OCI-M2 (cell line): ENCODE measurements around the gene SFI1.
A peak's percentile ranks its signal among the peaks of the same experiment; 100 is the strongest.
"Not testable (repeated sequence)": the region's sequence is repeated elsewhere in the genome, so short reads cannot be mapped to it uniquely, and the experiment has no call there.

Source experiments
- DNase-seq: peaks from one replicate; lab custom pipeline; 2025; ENCODE audit not compliant: unreplicated experiment; lab: John Stamatoyannopoulos, UW

The SFI1 gene

GRCh38 chr22:31635638-31636306 is 139.4 kb downstream of the SFI1 start:
- no peak for DNase-seq

GRCh38 chr22:31637447-31637890 is 141.1 kb downstream of the SFI1 start:
- no peak for DNase-seq

- no peak for DNase-seq
Measured at GRCh38 chr22:31637891-31638618, 141.7 kb downstream of the SFI1 start.

GRCh38 chr22:31639436-31640039 is 143.2 kb downstream of the SFI1 start:
- no peak for DNase-seq

- DNase-seq: no peak
Measured at GRCh38 chr22:31646186-31647019, 150.1 kb downstream of the SFI1 start.

GRCh38 chr22:31647066-31647465 is 150.7 kb downstream of the SFI1 start:
- DNase-seq: no peak

GRCh38 chr22:31647523-31648320 is 151.4 kb downstream of the SFI1 start:
- DNase-seq: no peak

GRCh38 chr22:31650391-31650790 is 154.1 kb downstream of the SFI1 start:
- no peak for DNase-seq

GRCh38 chr22:31651664-31652063 is 155.3 kb downstream of the SFI1 start:
- no peak for DNase-seq

GRCh38 chr22:31652088-31652487 is 155.8 kb downstream of the SFI1 start:
- no peak for DNase-seq

GRCh38 chr22:31652911-31653684 is 156.8 kb downstream of the SFI1 start:
- DNase-seq: no peak

GRCh38 chr22:31653944-31654343 is 157.6 kb downstream of the SFI1 start:
- no peak for DNase-seq

GRCh38 chr22:31654408-31654807 is 158.1 kb downstream of the SFI1 start:
- no peak for DNase-seq

GRCh38 chr22:31659246-31659645 is 162.9 kb downstream of the SFI1 start:
- DNase-seq: no peak

GRCh38 chr22:31660860-31661341 is 164.6 kb downstream of the SFI1 start:
- not testable (repeated sequence) for DNase-seq

- DNase-seq: peak; percentile 81
Measured at GRCh38 chr22:31661851-31662667, 165.7 kb downstream of the SFI1 start, which contains the start of gene PISD. Gene PISD, minus strand, starts transcription at chr22:31662215. Its CDS starts 7 bp downstream, at chr22:31662208.

GRCh38 chr22:31662668-31663037 is 166.3 kb downstream of the SFI1 start:
- no peak for DNase-seq
